ENCODE measurements around the gene LUZP4. TPM values are rescaled to one million over a fixed set of nuclear protein-coding genes. Genes with fewer than 3 reads are reported as not detected.

Gene LUZP4
- total and polyA plus RNA-seq, 2 of the 13 experiments (the other 11 are each of a cell fraction or from before 2014, with no cell fraction given), result not detected

DNA sequence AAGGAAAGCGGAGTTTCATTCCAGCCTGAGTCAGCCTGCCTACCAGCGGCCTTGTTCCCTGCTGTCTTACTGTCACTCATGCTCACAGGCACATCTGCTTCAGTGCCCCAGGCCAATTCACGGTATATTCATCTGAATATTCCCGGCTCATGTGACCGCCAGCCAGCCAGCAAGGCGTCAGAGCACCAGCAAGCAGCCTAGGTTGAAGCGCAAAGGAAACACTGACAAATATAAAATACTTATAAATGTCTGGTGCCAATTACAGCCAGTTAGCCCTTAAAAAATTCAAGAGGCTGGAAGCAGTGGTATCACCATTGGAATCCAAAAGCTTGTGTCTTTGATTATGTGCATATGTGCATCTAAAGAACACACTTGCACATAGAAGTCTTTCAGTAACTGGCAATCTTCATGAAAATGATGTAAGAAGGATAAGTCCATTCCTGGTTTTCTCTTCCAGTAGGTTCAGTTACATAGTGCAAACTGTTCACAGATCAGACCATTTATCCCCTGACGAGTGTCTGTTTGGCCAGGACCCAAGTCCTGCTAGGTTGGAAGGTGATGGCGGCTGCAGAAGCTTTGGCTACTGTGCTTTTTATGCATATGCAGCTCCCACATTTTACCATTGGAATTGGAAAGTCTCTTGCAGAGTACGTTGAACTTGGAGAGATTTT lies 61.3 kb downstream of the LUZP4 start:
- DNase-seq (ENCODE audit: low spot score) (no peak), ATAC-seq (no peak), FAIRE-seq (peak; percentile 15)
- in situ Hi-C loops (cut with HindIII; ENCODE audit: extremely low pct_ligation_motif_present, low pct_unique_long_range_greater_than_20kb) (no loop called here), intact Hi-C loops (cut with micrococcal nuclease; ENCODE audit: unreplicated experiment) (no loop called here)
- Histone ChIP-seq H3K4me3 (replicated peaks in 1 of 3; ENCODE audit: insufficient read depth in 1 of 3, low read depth in 2 of 3, low read length in 3 of 3) (no peak overlapping the region), H3K9ac (ENCODE audit: insufficient read depth, low read depth, low read length) (no peak overlapping the region), H3K79me2 (ENCODE audit: insufficient read depth, low read length) (no peaks in the 10 kb centered on the region), H3K27me3 (ENCODE audit: control insufficient read depth in 1 of 2, insufficient read depth in 2 of 2, low read length in 2 of 2) (no peaks in the 10 kb centered on the region), H4K20me1 (ENCODE audit: insufficient read depth, low read length) (no peaks in the 10 kb centered on the region), H3K36me3 (replicated peaks in 1 of 2; ENCODE audit: control insufficient read depth in 1 of 2, insufficient read depth in 2 of 2, low read length in 2 of 2) (no peaks in the 10 kb centered on the region), H2AFZ (ENCODE audit: low read length) (no peak overlapping the region), H3K9me3 (ENCODE audit: low read length) (no peaks in the 10 kb centered on the region), H3K27ac (ENCODE audit: extremely low read length, insufficient read depth, low read length) (no peak overlapping the region), H3K4me1 (ENCODE audit: insufficient read depth, low read length) (peaks cover 32% of the 10 kb centered on the region), H3K4me2 (ENCODE audit: low read depth, low read length) (no peak overlapping the region)
- POLR2A ChIA-PET, result no interaction called here
- BruUV-seq (replicated peaks), result no TSS peak
- WGBS (ENCODE audit: low lambda C conversion rate), result 73% methylated on average over 5 of the region's 10 CpGs
- TF ChIP-seq ZNF407 (CRISPR knock-in tag; IDR thresholded peaks at IDR 0.05; ENCODE audit: not compliant biosample characterization) (no peak), ZNF234 (CRISPR knock-in tag; conservative IDR thresholded peaks at IDR 0.05) (no peak), SRSF9 (IDR thresholded peaks at IDR 0.05; ENCODE audit: borderline replicate concordance, insufficient read depth, low read depth, low read length, poor library complexity, severe bottlenecking) (no peak), SMARCE1 (IDR thresholded peaks at IDR 0.05; ENCODE audit: borderline replicate concordance) (no peak), REL (CRISPR knock-in tag; conservative IDR thresholded peaks at IDR 0.05) (no peak), BCL6 (CRISPR knock-in tag; IDR thresholded peaks at IDR 0.05) (0 out of 2 replicates have a peak, but pooled peaks have one; percentile 9), SAP130 (CRISPR knock-in tag; IDR thresholded peaks at IDR 0.05; ENCODE audit: low read depth) (no peak)
- TF ChIP-seq, protein P1, sequence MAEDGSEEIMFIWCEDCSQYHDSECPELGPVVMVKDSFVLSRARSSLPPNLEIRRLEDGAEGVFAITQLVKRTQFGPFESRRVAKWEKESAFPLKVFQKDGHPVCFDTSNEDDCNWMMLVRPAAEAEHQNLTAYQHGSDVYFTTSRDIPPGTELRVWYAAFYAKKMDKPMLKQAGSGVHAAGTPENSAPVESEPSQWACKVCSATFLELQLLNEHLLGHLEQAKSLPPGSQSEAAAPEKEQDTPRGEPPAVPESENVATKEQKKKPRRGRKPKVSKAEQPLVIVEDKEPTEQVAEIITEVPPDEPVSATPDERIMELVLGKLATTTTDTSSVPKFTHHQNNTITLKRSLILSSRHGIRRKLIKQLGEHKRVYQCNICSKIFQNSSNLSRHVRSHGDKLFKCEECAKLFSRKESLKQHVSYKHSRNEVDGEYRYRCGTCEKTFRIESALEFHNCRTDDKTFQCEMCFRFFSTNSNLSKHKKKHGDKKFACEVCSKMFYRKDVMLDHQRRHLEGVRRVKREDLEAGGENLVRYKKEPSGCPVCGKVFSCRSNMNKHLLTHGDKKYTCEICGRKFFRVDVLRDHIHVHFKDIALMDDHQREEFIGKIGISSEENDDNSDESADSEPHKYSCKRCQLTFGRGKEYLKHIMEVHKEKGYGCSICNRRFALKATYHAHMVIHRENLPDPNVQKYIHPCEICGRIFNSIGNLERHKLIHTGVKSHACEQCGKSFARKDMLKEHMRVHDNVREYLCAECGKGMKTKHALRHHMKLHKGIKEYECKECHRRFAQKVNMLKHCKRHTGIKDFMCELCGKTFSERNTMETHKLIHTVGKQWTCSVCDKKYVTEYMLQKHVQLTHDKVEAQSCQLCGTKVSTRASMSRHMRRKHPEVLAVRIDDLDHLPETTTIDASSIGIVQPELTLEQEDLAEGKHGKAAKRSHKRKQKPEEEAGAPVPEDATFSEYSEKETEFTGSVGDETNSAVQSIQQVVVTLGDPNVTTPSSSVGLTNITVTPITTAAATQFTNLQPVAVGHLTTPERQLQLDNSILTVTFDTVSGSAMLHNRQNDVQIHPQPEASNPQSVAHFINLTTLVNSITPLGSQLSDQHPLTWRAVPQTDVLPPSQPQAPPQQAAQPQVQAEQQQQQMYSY (CRISPR knock-in tag; IDR thresholded peaks at IDR 0.05), result peak; percentile 69; the same call in 1 of the 2 replicates
- CTCF ChIA-PET (ENCODE audit: low intra/inter-chr PET ratio, low total read pairs), result no interaction called here
